ENCODE data around the gene ADCY7.

Gene ADCY7

DNA sequence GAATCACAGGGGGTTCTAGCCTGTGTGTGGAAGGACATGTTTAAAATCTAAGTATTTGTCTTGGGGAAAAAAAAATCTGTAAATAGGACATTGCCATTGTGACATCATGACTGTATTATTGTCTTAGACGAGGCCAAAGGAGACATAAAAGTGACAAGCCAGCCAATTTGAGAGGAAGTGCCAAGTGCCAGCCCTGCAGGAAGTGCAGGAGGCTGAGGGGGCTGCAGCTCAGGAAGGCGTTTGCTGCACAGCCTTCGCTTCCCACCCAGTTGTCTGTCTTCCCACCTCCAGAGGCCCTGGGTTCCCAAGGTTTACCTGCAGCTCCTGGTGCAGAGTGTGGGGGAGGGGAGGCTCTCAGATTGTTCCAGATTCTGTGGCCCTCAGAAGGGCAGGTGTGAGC, 1.3 kb downstream of the ADCY7 start:
- no peak for DNase-seq (ENCODE audit: low read depth, low spot score)

DNA sequence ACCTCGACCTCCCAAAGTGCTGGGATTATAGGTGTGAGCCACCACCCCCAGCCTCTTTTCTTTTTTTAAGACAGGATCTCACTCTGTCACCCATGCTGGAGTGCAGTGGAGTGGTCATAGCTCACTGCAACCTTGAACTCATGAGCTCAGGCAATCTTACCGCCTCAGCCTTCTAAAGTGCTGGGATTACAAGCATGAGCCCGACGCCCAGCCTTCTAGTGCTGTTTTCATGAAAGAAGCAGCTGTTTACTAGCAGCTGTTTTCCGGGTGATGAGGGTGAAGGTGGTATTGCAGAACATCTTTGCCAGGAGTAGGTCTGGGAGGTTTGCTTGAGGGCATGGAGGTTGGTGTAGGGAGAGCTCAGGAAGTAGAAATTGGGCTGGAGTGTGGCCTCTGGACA, 2.0 kb downstream of the ADCY7 start:
- DNase-seq (ENCODE audit: low read depth, low spot score) = no peak

DNA sequence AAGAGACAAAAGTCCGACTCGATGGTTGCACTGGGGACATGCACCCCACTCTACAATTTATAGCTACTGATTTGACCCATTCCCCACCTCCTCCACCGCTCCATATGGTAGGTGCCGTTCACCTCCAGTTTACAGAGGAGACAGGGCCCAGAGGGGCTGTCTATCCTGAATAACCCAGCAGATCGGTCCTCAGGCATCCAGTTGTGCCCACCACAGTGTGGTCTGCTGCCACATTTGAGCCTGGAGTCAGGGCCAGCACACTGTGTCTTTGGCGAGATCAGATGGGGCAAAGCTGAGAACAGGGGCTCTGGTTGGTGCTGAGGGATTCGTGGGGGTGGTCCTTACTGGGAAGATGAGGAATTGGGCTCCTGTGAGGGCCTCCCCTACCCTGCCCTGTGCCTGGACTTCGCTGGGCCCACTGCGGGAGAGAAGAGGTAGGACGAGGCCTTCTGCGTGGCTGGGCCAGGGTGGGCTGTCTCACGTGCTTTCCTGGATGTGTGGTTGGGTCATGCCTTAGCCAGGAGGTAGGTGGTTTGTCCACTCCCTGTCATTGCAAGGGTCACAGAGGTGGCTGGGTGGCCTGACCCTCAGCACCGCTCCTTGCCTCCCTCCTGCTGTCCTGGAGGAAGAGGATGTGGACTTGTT, 2.8 kb downstream of the ADCY7 start:
- DNase-seq (ENCODE audit: low read depth, low spot score) = no peak

DNA sequence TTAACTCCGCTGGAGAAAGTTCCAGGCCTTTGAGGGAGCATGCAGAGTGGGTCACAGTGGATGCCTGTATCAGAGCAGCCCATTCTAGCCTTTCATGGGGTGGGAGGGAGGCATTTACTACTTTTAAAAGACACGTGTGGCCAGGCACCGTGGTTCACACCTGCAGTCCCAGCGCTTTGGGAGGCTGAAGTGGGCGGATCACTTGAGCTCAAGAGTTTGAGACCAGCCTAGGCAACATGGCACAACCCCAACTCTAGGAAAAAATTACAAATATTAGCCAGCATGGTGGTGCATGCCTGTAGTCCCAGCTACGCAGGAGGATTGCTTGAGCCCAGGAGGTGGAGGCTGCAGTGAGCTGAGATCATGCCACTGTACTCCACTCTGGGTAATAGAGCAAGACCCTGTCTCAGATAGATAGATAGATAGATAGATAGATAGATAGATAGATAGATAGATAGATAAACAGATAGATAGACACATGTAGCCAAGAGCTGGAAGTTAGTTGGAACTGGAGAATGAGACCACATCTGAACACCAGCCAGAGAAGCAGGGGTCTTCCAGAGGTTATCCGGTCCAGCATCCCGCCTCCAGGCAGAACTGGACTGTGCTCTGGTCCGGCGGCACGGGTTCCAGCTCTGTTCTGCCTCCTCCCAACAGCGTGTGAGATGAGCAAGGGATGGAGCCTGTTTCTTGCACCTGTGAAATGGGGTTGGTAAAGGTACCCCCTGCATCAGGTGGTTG, 3.6 kb downstream of the ADCY7 start:
- no peak for DNase-seq (ENCODE audit: low read depth, low spot score)

DNA sequence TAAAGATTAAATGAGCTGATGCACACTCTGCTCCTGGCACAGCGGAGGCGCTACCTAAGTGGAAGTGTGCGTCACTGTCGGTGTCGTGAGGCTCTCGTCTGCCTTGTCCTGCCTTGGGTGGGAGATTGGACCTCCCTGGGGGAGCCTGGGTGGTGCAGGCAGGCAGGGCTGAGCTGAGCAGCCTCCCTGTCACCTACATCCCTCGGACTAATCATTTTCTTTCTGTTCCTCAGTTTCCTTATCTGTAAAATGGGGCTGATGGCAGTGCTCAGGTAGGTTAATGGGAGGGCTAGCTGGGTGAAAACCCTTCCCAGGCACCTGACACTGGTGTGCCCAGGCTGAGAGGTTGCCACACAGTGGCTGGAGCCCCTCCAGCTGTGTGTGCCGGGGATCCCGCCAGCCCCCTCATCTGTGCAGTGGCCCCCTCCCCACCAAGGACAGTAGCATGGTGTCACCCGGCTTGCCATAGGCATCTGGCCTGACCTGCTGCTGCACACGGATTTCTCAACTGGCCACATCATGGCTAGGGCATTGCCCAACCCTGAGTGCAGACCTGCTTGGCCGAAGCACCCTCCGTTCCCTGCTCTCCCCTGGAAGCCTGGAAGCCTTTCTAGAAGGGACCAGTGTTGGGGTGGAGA, 4.3 kb downstream of the ADCY7 start:
- DNase-seq (ENCODE audit: low read depth, low spot score) = no peak

DNA sequence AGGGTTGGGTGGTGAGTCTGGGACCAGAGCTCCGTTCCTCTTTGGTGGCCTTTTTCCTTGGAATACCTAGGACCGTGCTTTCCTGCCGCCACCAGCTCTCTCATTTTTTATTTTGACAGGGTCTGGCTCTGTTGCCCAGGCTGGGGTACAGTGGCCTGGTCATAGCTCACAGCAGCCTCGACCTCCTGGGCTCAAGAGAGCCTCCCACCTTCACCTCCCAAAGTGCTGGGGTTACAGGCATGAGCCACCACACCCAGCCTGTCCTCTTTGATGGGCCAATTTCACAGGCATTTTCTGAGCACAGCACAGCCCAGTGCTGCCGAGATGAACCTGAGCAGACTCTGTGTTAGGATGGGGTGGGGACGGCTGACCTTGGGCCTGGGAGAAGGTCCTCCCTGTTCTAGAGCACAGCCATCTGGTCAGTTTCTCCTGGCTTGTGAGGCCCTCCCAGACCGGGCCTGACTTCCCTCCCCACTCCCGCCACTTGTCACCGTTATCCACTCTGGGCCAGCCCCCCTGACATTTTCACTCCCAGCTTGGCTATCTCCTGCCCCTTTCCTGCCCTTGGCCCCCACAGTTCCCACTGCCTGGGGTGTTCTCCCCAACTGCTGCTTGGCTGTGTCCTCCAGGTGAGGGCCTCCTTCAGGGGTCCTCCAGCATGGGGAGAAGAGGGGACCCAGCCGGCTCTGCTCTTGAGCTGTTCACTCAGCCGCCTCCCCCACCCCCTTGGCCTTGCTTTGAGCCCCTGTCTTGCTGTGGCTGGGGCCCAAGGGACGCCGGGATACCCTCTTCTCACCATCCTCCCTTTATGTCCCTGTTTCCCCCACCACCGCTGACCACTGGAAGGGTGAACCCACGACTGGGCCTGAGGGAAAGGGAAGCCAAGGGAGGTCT, 5.0 kb downstream of the ADCY7 start:
- DNase-seq (ENCODE audit: low read depth, low spot score) = no peak

DNA sequence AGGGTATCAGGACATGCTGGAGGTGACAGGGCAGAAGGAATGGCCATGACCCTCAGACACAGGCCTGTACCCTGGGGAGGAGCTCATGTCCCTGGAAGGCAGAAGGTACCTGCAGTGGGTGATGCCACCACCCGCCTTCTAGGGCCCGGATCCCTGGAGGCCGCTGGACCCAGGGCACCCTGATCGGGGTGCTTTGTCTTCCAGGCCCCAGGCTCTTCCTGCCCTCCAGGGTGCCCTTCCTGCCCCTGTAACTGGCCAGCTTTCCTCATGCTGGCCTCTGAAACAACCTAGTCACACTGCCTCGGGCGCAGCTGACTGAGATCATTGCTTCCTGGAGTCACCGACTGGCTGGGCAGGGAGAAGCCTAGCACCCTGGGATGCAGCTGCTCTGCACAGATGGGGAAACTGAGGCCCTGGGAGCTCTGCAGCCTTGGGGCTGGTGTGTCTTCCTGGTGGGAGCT, 5.8 kb downstream of the ADCY7 start:
- DNase-seq (ENCODE audit: low read depth, low spot score) = no peak

DNA sequence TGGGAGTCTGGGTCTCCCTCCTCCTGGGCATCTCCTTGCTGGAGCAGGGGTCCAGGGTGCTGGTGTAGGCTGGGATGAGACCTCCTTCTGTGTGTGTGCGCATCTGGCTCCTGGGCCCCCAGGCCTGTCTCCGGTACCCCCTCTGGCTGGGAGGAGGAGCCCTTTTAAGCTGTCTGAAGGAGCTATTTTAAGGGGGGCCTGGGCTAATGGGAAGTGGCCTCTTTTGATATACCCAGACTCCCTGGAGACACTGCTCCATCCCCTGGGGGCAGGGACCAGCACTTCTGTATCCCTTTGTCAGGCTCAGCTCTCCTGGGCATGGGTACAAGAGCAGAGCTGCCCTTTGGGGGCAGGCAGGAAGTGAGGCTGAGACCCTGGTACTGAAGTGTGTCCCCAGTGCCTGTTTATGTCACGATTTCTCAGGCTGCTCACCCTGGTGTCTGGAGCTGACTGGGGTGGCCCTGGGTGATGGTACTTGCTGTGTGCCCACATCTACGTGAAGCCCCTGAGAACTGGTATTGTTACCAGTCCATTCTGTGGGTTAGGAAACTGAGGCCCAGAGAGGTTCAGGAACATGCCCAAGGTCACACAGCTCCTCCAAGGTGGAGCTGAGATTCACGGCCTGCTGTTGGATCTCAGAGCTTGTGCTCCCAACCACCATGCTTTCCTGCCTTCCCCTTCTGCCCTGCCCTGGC, 6.5 kb downstream of the ADCY7 start:
- DNase-seq (ENCODE audit: low read depth, low spot score) = no peak

DNA sequence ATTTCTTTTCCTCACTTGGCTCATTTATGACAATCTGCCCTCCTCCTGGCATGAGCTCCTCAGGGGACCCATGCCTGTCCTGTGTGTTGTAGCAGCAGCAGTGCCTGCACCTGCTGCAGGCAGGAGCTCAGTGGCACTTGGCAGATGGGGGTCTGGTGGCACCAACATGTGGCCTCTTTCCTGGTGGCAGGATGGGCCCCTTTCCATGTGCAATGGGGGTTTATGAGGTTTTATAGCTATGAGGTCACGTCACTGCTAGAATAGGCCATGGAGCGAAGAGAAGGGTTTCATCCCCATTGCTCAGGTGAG, 7.0 kb downstream of the ADCY7 start:
- no peak for DNase-seq (ENCODE audit: low read depth, low spot score)

DNA sequence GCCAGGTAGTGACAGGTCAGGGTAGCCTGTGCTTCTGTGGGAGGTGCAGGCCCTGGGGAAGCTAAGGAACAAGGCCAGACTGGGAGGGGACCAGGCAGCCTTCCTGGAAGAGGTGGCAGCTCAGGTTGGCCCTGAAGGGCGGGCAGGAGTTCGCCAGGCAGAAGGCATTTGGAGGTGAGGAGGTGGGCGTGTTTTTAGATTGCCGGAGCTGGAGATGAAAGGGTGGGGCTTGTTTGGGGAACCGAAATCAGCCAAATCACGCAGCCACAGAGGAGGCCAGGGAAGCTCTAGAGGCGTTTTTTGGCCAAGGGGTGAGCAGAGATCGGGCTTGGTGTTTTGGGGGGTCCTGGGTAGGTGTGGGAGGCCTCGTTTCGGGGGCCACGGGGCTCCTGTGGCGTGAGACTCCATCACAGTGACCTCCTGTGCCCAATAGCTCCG, 7.6 kb downstream of the ADCY7 start:
- DNase-seq (ENCODE audit: low read depth, low spot score) = no peak

DNA sequence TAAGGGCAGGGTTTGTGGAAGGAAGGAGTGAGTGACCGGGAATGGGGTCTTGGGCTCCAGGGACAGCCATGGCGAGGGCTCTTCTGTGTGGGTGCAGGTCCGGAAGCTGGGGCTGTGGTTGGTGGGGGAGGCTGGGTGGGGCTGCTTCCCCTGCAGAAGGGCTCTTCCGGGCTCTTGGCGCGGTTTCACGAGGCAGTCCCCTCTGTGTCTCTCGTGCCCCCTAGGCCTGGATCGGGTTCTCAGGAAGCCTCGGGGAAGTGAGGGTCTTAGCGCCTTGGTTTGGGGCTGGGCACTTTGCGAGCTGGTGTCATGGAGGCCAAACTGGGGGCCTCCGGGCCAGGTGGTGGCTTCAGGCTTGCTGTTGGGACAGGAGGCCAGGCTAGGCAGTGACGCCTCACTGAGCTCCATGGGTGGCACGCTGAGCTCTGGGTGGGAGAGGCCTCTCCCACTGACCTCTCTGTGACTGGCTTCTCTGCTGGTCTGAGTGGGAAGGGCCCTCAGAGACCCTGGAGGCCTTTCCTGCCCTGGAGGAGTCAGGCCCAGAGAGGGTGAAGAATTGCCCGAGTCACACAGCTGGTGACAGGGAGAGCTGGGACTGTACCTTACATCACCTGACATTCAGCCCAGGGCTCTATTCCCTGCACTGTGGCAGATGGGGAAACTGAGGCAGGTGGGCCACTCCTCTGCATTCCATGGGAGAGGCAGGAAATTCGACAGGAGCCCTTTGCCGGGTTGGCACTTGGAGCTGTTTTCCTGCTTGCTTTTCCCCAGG, 8.2 kb downstream of the ADCY7 start:
- no peak for DNase-seq (ENCODE audit: low read depth, low spot score)

DNA sequence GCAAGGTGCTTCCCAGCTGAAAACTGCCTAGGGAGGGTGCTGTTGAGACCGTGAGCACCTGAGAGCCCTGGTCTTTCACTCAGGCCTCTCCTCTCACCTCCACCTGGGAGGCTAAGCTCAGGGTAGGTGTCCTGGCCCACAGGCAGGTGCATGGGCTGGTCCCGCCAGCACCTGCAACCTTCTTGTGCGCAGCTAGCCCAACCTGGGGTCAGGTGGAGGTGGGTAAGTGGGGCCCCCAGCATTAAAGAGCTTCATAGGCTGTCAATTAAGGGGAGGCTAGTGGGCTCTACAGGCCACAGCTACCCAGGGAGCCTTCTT, 8.7 kb downstream of the ADCY7 start:
- DNase-seq (ENCODE audit: low read depth, low spot score) = no peak

DNA sequence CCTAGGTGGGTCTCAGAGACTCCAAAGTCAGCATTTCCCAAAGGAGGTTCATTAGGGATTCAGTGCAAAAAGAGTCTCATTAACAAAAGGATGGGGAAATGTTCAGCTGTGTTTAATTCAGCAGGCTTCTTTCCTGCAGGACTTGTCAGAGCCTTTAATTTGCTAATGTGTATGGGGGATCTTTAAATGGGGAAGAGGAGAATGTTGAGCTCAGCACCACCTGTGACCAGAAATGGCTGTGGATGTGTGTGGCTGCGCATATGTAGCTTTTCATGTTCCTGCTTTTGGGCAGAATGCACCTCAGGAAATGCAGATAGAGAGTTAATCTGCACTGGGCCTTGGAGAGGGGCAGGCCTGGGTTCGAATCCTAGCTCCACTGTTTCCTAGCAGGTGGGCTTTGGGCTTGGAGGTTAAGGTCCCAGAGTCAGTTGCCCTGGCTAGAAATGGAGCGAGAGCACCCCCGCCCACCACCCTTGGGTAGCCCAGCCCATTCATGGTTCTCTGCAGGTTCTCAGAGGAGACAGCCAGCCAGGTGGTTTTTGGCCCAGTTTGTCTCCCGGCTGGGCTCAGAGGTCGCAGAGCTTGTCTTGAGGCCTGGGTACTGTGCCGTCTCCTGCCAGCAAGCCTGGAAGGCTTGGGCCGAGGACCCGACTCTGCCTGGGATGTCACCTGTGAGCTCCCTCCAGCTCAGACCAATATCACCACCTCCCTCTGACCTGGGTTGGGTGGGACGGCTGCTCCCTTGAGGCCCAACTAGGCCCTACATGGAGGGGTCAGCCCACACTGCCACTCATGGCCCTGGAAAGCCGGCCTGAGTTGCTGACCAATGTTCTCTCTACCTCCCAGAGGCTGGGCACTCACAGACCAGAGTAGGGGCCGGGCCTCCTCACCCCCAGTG, 9.3 kb downstream of the ADCY7 start:
- no peak for DNase-seq (ENCODE audit: low read depth, low spot score)

DNA sequence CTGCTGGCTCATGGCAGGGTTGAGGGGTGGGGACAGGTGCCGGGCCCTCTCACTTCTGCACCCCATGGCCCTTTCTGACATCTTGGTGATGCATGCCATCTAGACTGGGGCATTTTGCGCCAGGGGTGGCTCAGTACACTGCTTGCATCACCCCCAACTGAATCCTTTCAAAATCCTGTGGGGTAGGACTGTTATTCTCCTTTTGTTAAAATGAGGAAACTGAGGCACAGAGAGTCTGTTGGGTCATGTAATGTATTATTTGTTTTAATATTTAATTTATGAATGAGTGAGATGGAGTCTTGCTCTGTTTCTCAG, 9.9 kb downstream of the ADCY7 start:
- no peak for DNase-seq (ENCODE audit: low read depth, low spot score)

DNA sequence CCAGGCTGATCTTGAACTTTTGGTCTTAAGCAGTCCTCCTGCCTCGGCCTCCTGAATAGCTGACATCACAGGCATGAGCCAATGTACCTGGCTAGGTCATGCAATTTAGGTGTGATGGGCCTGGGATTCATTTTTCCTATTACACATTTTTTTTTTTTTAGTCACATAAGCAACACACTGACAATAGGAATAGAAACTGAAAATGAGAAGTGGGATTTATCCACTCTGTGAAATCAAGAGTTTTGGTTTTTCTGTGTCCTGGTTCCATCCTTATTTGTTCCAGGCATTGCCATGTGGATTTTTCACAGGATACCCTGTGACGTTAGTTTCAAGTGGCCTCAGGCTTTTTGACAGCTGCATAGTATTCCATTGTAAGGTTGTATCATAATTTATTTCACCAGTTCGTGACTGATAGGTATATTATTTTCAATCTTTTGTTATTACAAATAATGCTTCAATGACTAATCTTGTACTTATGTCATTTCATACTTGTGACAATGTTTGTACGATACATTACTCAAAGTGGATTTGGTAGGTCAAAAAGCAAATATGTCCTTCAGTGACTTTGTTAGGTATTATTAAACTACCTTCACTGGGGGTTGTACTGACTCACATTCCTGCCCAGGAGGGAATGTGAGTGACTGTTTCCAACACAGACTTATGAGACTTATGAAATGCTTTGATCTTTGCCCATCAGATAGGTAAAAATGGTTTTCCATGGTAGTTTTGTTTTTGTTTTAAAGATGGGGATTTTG, 10.6 kb downstream of the ADCY7 start:
- no peak for DNase-seq (ENCODE audit: low read depth, low spot score)

DNA sequence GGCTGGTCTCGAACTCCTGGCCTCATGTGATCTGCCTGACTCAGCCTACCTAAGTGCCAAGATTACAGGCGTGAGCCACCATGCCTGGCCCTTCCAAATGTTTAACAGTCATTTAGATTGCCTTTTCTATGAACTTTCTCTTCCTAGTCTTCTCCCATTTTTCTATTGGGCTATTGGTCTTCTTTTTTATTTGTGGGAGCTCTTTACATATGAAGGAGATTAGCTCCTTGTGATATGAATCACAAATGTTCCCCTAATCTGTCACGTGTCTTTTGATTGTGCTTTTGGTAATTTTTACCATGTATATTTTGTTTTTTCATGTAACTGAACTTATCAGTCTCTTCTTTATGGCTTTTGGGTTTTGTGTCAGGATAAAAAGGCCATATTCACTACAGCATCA, 11.9 kb downstream of the ADCY7 start:
- no peak for DNase-seq (ENCODE audit: low read depth, low spot score)

DNA sequence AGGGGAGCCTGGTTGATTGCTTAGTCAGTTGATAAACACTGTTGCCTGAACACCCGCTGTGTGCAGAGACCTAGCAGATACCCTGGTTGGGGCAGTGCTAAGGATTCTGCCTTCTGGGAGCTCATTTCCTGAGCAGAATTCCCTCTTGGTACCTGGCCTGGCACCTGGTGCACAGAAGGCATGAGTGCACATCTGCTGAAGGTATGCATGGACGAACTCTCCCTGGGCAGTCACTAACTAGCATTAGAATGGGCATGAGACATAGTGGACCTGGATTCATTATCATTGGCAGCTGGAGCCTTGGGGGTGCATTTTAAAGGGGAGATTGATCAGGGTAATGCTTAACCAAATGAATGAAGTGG, 13.1 kb downstream of the ADCY7 start:
- DNase-seq (ENCODE audit: low read depth, low spot score) = no peak

DNA sequence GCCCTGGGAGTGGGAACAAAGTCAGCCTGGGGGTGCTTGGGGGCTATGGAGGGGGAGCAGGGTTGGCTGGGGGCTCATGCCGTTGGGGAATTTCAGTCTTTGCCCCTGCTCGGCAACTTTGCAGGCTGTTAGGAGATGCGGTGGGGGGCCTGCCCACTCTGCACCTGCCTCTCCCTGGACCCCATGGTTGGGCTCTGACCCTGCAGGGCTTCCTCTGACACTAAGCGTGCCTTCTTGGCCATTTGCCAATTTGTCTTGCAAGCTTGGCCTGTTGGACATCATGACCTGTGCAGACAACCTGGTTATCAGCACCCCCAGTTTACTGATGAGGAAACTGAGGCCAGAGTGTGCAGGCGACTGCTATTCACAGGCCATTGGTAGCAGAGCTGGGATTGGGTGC, 14.6 kb downstream of the ADCY7 start:
- DNase-seq (ENCODE audit: low read depth, low spot score) = no peak

DNA sequence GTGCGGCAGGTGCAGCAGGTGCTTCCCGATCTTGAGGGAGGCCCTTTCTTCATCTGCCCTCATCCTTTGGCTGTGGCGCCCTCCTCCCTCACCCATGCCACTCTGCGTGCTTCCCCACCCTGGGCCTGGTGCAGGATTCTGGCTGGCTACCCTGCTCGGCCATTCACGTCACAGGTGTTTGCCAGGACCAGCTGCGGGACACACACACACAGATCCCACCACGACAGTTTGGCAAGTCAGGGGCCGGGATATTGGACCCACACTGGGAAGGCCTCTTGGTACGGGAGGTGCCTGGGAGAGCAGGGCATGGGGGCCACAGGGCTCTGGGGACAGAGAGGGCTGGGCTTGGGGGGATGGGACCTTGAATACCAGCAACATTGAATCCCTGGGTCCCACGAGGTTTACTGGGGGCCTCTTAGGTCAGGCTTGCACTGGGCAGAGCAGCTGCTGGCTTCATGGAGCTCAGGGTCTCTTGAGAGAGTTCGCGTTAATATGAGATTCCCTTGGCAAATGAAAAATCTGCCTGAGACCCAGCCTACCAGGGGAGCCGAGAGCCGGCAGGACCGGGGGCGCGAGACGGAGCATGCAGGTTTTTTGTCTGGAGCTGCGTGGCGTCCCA, 15.1 kb downstream of the ADCY7 start:
- DNase-seq (ENCODE audit: low read depth, low spot score) = no peak
